Brain microvascular endothelial cell (primary cell): Measurements from ENCODE around the gene CACNA2D3.

Experiments used
- DNase-seq: peaks from one replicate; pipeline ENCODE4 v3.0.0-alpha.2; 2020
- H3K27ac ChIP-seq: fragments of 250-450 bp; sonication (Bioruptor Pico); 2 replicates; pipeline ENCODE4 v1.5.1; 2020; ENCODE audit warnings: mild to moderate bottlenecking, moderate library complexity
- H3K27me3 ChIP-seq: fragments of 250-450 bp; sonication (Bioruptor Pico); replicated peaks from 2 replicates; pipeline ENCODE4 v1.5.1; 2020; ENCODE audit warnings: mild to moderate bottlenecking
- H3K36me3 ChIP-seq: fragments of 250-450 bp; sonication (Bioruptor Pico); replicated peaks from 2 replicates; pipeline ENCODE4 v1.5.1; 2020; ENCODE audit warnings: mild to moderate bottlenecking
- H3K4me3 ChIP-seq: 2 replicates; pipeline ENCODE4 v1.5.1; 2011; ENCODE audit warnings: low read depth, mild to moderate bottlenecking, control low read depth, low read length, moderate library complexity
- CTCF ChIP-seq: IDR thresholded peaks from 2 replicates; pipeline ENCODE4 v1.5.1; 2011; ENCODE audit warnings: low read depth, mild to moderate bottlenecking, moderate library complexity, low read length, control low read depth, inconsistent platforms; ENCODE audit errors: missing control alignments
- in situ Hi-C: cut with HindIII; loops from 2 replicates; pipeline ENCODE4 v1.10.0; 2017; ENCODE audit warnings: low sequenced_read_pairs, low pct_ligation_motif_present

Gene CACNA2D3

GRCh38 chr3:55077726-55078125, 955.4 kb downstream of the CACNA2D3 start:
- H3K4me3 ChIP-seq = no peak overlapping the region
- no peaks in the 10 kb centered on the region for H3K36me3 ChIP-seq
- H3K27me3 ChIP-seq = no peaks in the 10 kb centered on the region
- in situ Hi-C loops = no loop called here
- DNase-seq = no peak
- TF ChIP-seq CTCF = no peak
- H3K27ac ChIP-seq = no peak overlapping the region

- no peak for TF ChIP-seq CTCF
- in situ Hi-C loops = no loop called here
- H3K27ac ChIP-seq = no peak overlapping the region
- H3K27me3 ChIP-seq = no peaks in the 10 kb centered on the region
- H3K36me3 ChIP-seq = no peaks in the 10 kb centered on the region
- no peak overlapping the region for H3K4me3 ChIP-seq
- no peak for DNase-seq
Measured at GRCh38 chr3:55078876-55079275, 956.5 kb downstream of the CACNA2D3 start.

- H3K27me3 ChIP-seq = no peaks in the 10 kb centered on the region
- in situ Hi-C loops = no loop called here
- no peak for DNase-seq
Measured at GRCh38 chr3:55085231-55085630, 962.9 kb downstream of the CACNA2D3 start.

GRCh38 chr3:55089211-55089610, 966.9 kb downstream of the CACNA2D3 start:
- H3K36me3 ChIP-seq = no peaks in the 10 kb centered on the region
- DNase-seq = peak; percentile 6
- in situ Hi-C loops = no loop called here
- H3K27me3 ChIP-seq = no peaks in the 10 kb centered on the region
- no peak overlapping the region for H3K4me3 ChIP-seq
- no peak for TF ChIP-seq CTCF
- H3K27ac ChIP-seq = no peak overlapping the region

More at GRCh38 chr3:55085231-55085630, 962.9 kb downstream of the CACNA2D3 start:
- H3K27ac ChIP-seq = no peak overlapping the region
- no peaks in the 10 kb centered on the region for H3K36me3 ChIP-seq
- no peak overlapping the region for H3K4me3 ChIP-seq
- TF ChIP-seq CTCF = no peak

- in situ Hi-C loops = no loop called here
- no peak overlapping the region for H3K27ac ChIP-seq
- no peaks in the 10 kb centered on the region for H3K36me3 ChIP-seq
- no peak overlapping the region for H3K4me3 ChIP-seq
- no peak for DNase-seq
- no peaks in the 10 kb centered on the region for H3K27me3 ChIP-seq
- no peak for TF ChIP-seq CTCF
Measured at GRCh38 chr3:55090291-55090690, 967.9 kb downstream of the CACNA2D3 start.

- no peak for DNase-seq
- Histone ChIP-seq H3K36me3 (no peaks in the 10 kb centered on the region), H3K4me3 (no peak overlapping the region), H3K27me3 (no peaks in the 10 kb centered on the region), H3K27ac (no peak overlapping the region)
- TF ChIP-seq CTCF = no peak
- in situ Hi-C loops = no loop called here
Measured at GRCh38 chr3:55090746-55091145, 968.4 kb downstream of the CACNA2D3 start.
